K562 (cell line): ENCODE measurements around the gene APOL4. TPM values are rescaled to one million over a fixed set of nuclear protein-coding genes. Genes with fewer than 3 reads are reported as not detected.
"Not testable (repeated sequence)": the region's sequence is repeated elsewhere in the genome, so short reads cannot be mapped to it uniquely, and the experiment has no call there.

Experiments used
- ATAC-seq: fragments of 200-7000 bp; cut with Tn5 transposase; 3 replicates; pipeline ENCODE4 v1.9.1; 2020; ENCODE audit warnings: moderate library complexity
- BruUV-seq: library from RNA; stranded (reverse); fragments of 400-500 nt; replicated peaks from 2 replicates; lab custom pipeline; 2021; lab: Mats Ljungman, UMichigan
- CTCF ChIA-PET: fragments of 300-600 bp; formaldehyde crosslinking; extraction: SDS; loops from one replicate; lab custom pipeline; 2021; ENCODE audit warnings: low intra/inter-chr PET ratio; lab: Yijun Ruan, JAX
- POLR2A ChIA-PET: fragments of 300-600, 350-650 bp; sonication (Branson Sonifier 250); formaldehyde crosslinking; extraction: SDS; loops from one replicate; lab custom pipeline; 2021; ENCODE audit warnings: antibody characterized with exemption, inconsistent platforms; lab: Yijun Ruan, JAX
- DNase-seq, 4 experiments: peaks; one replicate each; pipeline versions ENCODE4 v3.0.0 to v3.0.0-alpha.2; 2011 to 2018; ENCODE audit warnings: low spot score in 3 of 4, mixed read lengths in 3 of 4; ENCODE audit errors: extremely low read depth in 1 of 4
- FAIRE-seq: peaks from 2 replicates; lab custom pipeline; 2011; peaks lifted over from hg19 to GRCh38; lab: Jason Lieb, UNC
- H2AFZ ChIP-seq: 2 replicates; pipeline ENCODE4 v1.6.0; 2011; ENCODE audit warnings: low read depth, low read length, control low read depth, inconsistent platforms
- H3K27ac ChIP-seq: fragments of 200-600 bp; 3 replicates; pipeline ENCODE4 v1.8.0; 2011; ENCODE audit warnings: low read depth, mild to moderate bottlenecking, control low read depth, inconsistent platforms, low read length, moderate library complexity, mixed read lengths; ENCODE audit errors: extremely low read depth
- H3K27me3 ChIP-seq, 2 experiments: fragments of 300-600 bp in 1 of 2; 2 replicates in 1 of 2; 3 replicates in 1 of 2; pipeline versions ENCODE4 v1.6.0 to v1.8.0; 2011; ENCODE audit warnings: inconsistent platforms in 2 of 2, low read length in 2 of 2, mild to moderate bottlenecking in 1 of 2, mixed read lengths in 1 of 2, moderate library complexity in 1 of 2; ENCODE audit not compliant: control insufficient read depth in 2 of 2, insufficient read depth in 2 of 2
- H3K36me3 ChIP-seq: fragments of 300-600 bp; 3 replicates; pipeline ENCODE4 v1.8.0; 2011; ENCODE audit warnings: mild to moderate bottlenecking, low read length, inconsistent platforms; ENCODE audit not compliant: control insufficient read depth, insufficient read depth
- H3K4me1 ChIP-seq, 2 experiments: fragments of 200-600 bp in 1 of 2; replicated peaks in 1 of 2; 2 replicates in 1 of 2; 3 replicates in 1 of 2; pipeline versions ENCODE4 v1.5.1 to v1.8.0; 2011; ENCODE audit warnings: inconsistent platforms in 2 of 2, low read length in 2 of 2, mild to moderate bottlenecking in 1 of 2, mixed read lengths in 1 of 2, moderate library complexity in 1 of 2; ENCODE audit not compliant: control insufficient read depth in 2 of 2, insufficient read depth in 2 of 2
- H3K4me2 ChIP-seq: 2 replicates; pipeline ENCODE4 v1.6.1; 2011; ENCODE audit warnings: low read length, control low read depth, inconsistent platforms, mixed read lengths; ENCODE audit not compliant: insufficient read depth
- H3K4me3 ChIP-seq: fragments of 200-600 bp; sonication (generic), shearing (Covaris generic); 2 replicates; pipeline ENCODE4 v1.5.1; 2016; ENCODE audit warnings: control low read depth, inconsistent platforms
- H3K79me2 ChIP-seq: fragments of 200-600 bp; 3 replicates; pipeline ENCODE4 v1.8.0; 2011; ENCODE audit warnings: low read length, inconsistent platforms; ENCODE audit not compliant: control insufficient read depth, insufficient read depth
- H3K9ac ChIP-seq, 2 experiments: 2 replicates each; pipeline versions ENCODE4 v1.6.0 to v1.6.1; 2011; ENCODE audit warnings: low read depth in 2 of 2, low read length in 2 of 2, control low read depth in 1 of 2, inconsistent platforms in 1 of 2, mild to moderate bottlenecking in 1 of 2, mixed read lengths in 1 of 2; ENCODE audit not compliant: insufficient read depth in 1 of 2
- H3K9me1 ChIP-seq: one replicate; pipeline ENCODE4 v1.6.0; 2011; ENCODE audit warnings: inconsistent platforms, mild to moderate bottlenecking, low read length, moderate library complexity; ENCODE audit not compliant: control insufficient read depth, insufficient read depth
- H3K9me3 ChIP-seq: replicated peaks from 2 replicates; pipeline ENCODE4 v1.5.1; 2011; ENCODE audit warnings: low read depth, low read length, inconsistent platforms; ENCODE audit not compliant: control insufficient read depth, insufficient read depth
- H4K20me1 ChIP-seq: replicated peaks from 2 replicates; pipeline ENCODE4 v1.6.1; 2011; ENCODE audit warnings: low read length, inconsistent platforms, mixed read lengths; ENCODE audit not compliant: control insufficient read depth, insufficient read depth
- ZFP36 ChIP-seq: fragments of 150-350 bp; IDR thresholded peaks from 2 replicates; pipeline ENCODE4 v1.6.1; 2018; ENCODE audit warnings: low read length, low read depth; ENCODE audit not compliant: partially characterized antibody
- ZKSCAN1 ChIP-seq: fragments of 150-350 bp; IDR thresholded peaks from 2 replicates; pipeline ENCODE4 v1.6.1; 2016; ENCODE audit warnings: low read depth, low read length
- WGBS: fragments of 100-300 bp; shearing (Covaris generic); methylation state at CpG from one replicate; pipeline ENCODE4 v1.1.6; 2016; ENCODE audit warnings: low coverage, mixed read lengths; ENCODE audit not compliant: insufficient coverage; ENCODE audit errors: missing lambda C conversion rate; 5-methylcytosine and 5-hydroxymethylcytosine counted together
- in situ Hi-C: fragments of 300-500 bp; cut with MboI; formaldehyde crosslinking; loops from 4 replicates; pipeline ENCODE4 v1.15.0; 2018; ENCODE audit warnings: inconsistent platforms, mixed read lengths
- intact Hi-C: fragments of 100-400 bp; cut with micrococcal nuclease; formaldehyde crosslinking; loops from 2 replicates; pipeline ENCODE4 v1.14.2; 2022
- polyA plus RNA-seq, 8 experiments: library from polyadenylated mRNA; depleted of rRNA in 4 of 8; stranded (reverse) in 5 of 8; unstranded in 3 of 8; fragments of >200 nt; fragmentation: Nextera tagmentation in 2 of 8; fragmentation: Illumina TruSeq in 1 of 8; extraction: Ambion mirVana in 2 of 8; extraction: Trizol in 1 of 8; gene quantifications; 2 replicates each; pipeline versions ENCODE4 v1.2.1 to v1.2.3, GENCODE V29; 2011 to 2014; ENCODE audit warnings: inconsistent platforms in 1 of 8, missing spikeins in 1 of 8
- total RNA-seq, 7 experiments: library from RNA; depleted of rRNA in 6 of 7; stranded (reverse); fragments of >200 nt in 6 of 7; fragmentation: Illumina TruSeq in 2 of 7; extraction: Trizol in 2 of 7; gene quantifications; 2 replicates each; pipeline versions ENCODE4 v1.2.1 to v1.2.3, GENCODE V29; 2011 to 2021; ENCODE audit warnings: low replicate concordance in 1 of 7

The APOL4 gene
- total and polyA plus RNA-seq, 9 of the 15 experiments (the other 6 are each of a cell fraction or from before 2014, with no cell fraction given) = 6.5 to 15.0 (median 9.8) TPM

- peaks cover 21% of the 10 kb centered on the region; the same call in 1 of the 3 replicates for H3K36me3 ChIP-seq
- POLR2A ChIA-PET, H3K4me2 ChIP-seq, CTCF ChIA-PET, H3K4me1 ChIP-seq, H3K9me3 ChIP-seq, FAIRE-seq, in situ Hi-C loops, H3K9ac ChIP-seq, H3K27me3 ChIP-seq, H3K79me2 ChIP-seq, intact Hi-C loops, DNase-seq, BruUV-seq, H2AFZ ChIP-seq, H3K9me1 ChIP-seq, H4K20me1 ChIP-seq, ATAC-seq, H3K27ac ChIP-seq, H3K4me3 ChIP-seq: not testable (repeated sequence)
- TF ChIP-seq ZKSCAN1 (0 out of 2 replicates have a peak, but pooled peaks have one; percentile 0), ZFP36 (peak; percentile 42)
- WGBS = 77% methylated on average over 5 of the region's 5 CpGs
Observed at GRCh38 chr22:36231051-36231450, 29.4 kb upstream of the APOL4 start.

GRCh38 chr22:36229649-36230048, 28.0 kb upstream of the APOL4 start:
- H3K36me3 ChIP-seq = peaks cover 21% of the 10 kb centered on the region; the same call in 1 of the 3 replicates
- 50% methylated on average over 2 of the region's 3 CpGs for WGBS
- POLR2A ChIA-PET = interaction anchor here (1.0 kb wide), 1 partner anchor 9 kb away, joined by 3 read pairs; no protein-coding TSS in a partner anchor
- H3K27me3 ChIP-seq, H3K4me3 ChIP-seq, in situ Hi-C loops, FAIRE-seq, H3K79me2 ChIP-seq, H4K20me1 ChIP-seq, intact Hi-C loops, H3K4me1 ChIP-seq, H2AFZ ChIP-seq, H3K4me2 ChIP-seq, H3K9me1 ChIP-seq, BruUV-seq, H3K27ac ChIP-seq, H3K9ac ChIP-seq, DNase-seq, CTCF ChIA-PET, H3K9me3 ChIP-seq, ATAC-seq: not testable (repeated sequence)
